ENCODE results near the gene ZNF277. TPM values are rescaled to one million over a fixed set of nuclear protein-coding genes. Genes with fewer than 3 reads are reported as not detected.

Gene ZNF277
- total RNA-seq, 2 donors from 2014 or later = 11.2 to 15.0 TPM

- Mint-ChIP-seq H3K9me3 (no peaks in the 10 kb centered on the region), H3K27me3 (peaks cover 27 to 42% of the 10 kb centered on the region in 2 donors), H3K4me1 (ENCODE audit: low read depth in 2 of 2) (no peaks in the 10 kb centered on the region), H3K27ac (no peak overlapping the region), H3K4me3 (no peak overlapping the region), H3K36me3 (no peaks in the 10 kb centered on the region)
- ATAC-seq (no peak), DNase-seq (ENCODE audit: low spot score) (no peak)
Measured at GRCh38 chr7:112192236-112193154, 14.0 kb upstream of the ZNF277 start.

GRCh38 chr7:112193915-112194502 is 12.5 kb upstream of the ZNF277 start:
- no peaks in the 10 kb centered on the region for H3K4me1 Mint-ChIP-seq (ENCODE audit: low read depth in 2 of 2)
- H3K27me3 Mint-ChIP-seq = peaks cover 33 to 58% of the 10 kb centered on the region in 2 donors
- H3K27ac Mint-ChIP-seq = no peak overlapping the region
- H3K36me3 Mint-ChIP-seq = no peaks in the 10 kb centered on the region
- ATAC-seq = no peak
- H3K9me3 Mint-ChIP-seq = no peaks in the 10 kb centered on the region
- H3K4me3 Mint-ChIP-seq = no peak overlapping the region
- no peak for DNase-seq (ENCODE audit: low spot score)

GRCh38 chr7:112195717-112196116 is 10.8 kb upstream of the ZNF277 start:
- H3K27me3 Mint-ChIP-seq = peaks cover 29 to 65% of the 10 kb centered on the region in 2 donors
- no peak overlapping the region for H3K4me3 Mint-ChIP-seq

GRCh38 chr7:112197322-112197721 is 9.2 kb upstream of the ZNF277 start:
- ATAC-seq = no peak
- Mint-ChIP-seq H3K9me3 (no peaks in the 10 kb centered on the region), H3K36me3 (no peaks in the 10 kb centered on the region), H3K4me3 (no peak overlapping the region), H3K4me1 (ENCODE audit: low read depth in 2 of 2) (no peaks in the 10 kb centered on the region), H3K27ac (no peak overlapping the region), H3K27me3 (peaks cover 38 to 81% of the 10 kb centered on the region in 2 donors)
- DNase-seq (ENCODE audit: low spot score) = no peak

More at GRCh38 chr7:112195717-112196116, 10.8 kb upstream of the ZNF277 start:
- Mint-ChIP-seq H3K36me3 (no peaks in the 10 kb centered on the region), H3K9me3 (no peaks in the 10 kb centered on the region), H3K4me1 (ENCODE audit: low read depth in 2 of 2) (no peaks in the 10 kb centered on the region), H3K27ac (no peak overlapping the region)
- no peak for ATAC-seq
- DNase-seq (ENCODE audit: low spot score) = no peak

GRCh38 chr7:112199035-112199655 is 7.3 kb upstream of the ZNF277 start:
- Mint-ChIP-seq H3K36me3 (no peaks in the 10 kb centered on the region), H3K4me1 (ENCODE audit: low read depth in 2 of 2) (peaks cover 7 to 10% of the 10 kb centered on the region in 2 donors), H3K27ac (no peak overlapping the region), H3K27me3 (peaks cover 41 to 89% of the 10 kb centered on the region in 2 donors), H3K4me3 (no peak overlapping the region), H3K9me3 (no peaks in the 10 kb centered on the region)
- DNase-seq (ENCODE audit: low spot score) (no peak), ATAC-seq (peak; percentile 65 to 74)

GRCh38 chr7:112199672-112200071 is 6.8 kb upstream of the ZNF277 start:
- H3K36me3 Mint-ChIP-seq = no peaks in the 10 kb centered on the region
- peaks cover 13 to 15% of the 10 kb centered on the region in 2 donors for H3K4me1 Mint-ChIP-seq (ENCODE audit: low read depth in 2 of 2)
- H3K9me3 Mint-ChIP-seq = no peaks in the 10 kb centered on the region
- peaks cover 44 to 93% of the 10 kb centered on the region in 2 donors for H3K27me3 Mint-ChIP-seq
- no peak for DNase-seq (ENCODE audit: low spot score)
- no peak for ATAC-seq
- no peak overlapping the region for H3K27ac Mint-ChIP-seq
- H3K4me3 Mint-ChIP-seq = no peak overlapping the region

GRCh38 chr7:112201411-112201810 is 5.1 kb upstream of the ZNF277 start:
- Mint-ChIP-seq H3K4me3 (no peak overlapping the region), H3K27me3 (peaks cover 43 to 91% of the 10 kb centered on the region in 2 donors)

GRCh38 chr7:112201839-112202238 is 4.7 kb upstream of the ZNF277 start:
- DNase-seq (ENCODE audit: low spot score) (no peak), ATAC-seq (no peak)
- Mint-ChIP-seq H3K4me3 (no peak overlapping the region), H3K27ac (no peak overlapping the region), H3K36me3 (no peaks in the 10 kb centered on the region), H3K9me3 (no peaks in the 10 kb centered on the region), H3K27me3 (peaks cover 43 to 87% of the 10 kb centered on the region in 2 donors), H3K4me1 (ENCODE audit: low read depth in 2 of 2) (peaks cover 27 to 30% of the 10 kb centered on the region in 2 donors)

More at GRCh38 chr7:112201411-112201810, 5.1 kb upstream of the ZNF277 start:
- H3K27ac Mint-ChIP-seq = no peak overlapping the region
- no peaks in the 10 kb centered on the region for H3K9me3 Mint-ChIP-seq
- DNase-seq (ENCODE audit: low spot score) (no peak), ATAC-seq (no peak)
- H3K36me3 Mint-ChIP-seq = no peaks in the 10 kb centered on the region
- peaks cover 25 to 26% of the 10 kb centered on the region in 2 donors for H3K4me1 Mint-ChIP-seq (ENCODE audit: low read depth in 2 of 2)

GRCh38 chr7:112202816-112203215 is 3.7 kb upstream of the ZNF277 start:
- DNase-seq (ENCODE audit: low spot score) = no peak
- ATAC-seq = no peak

GRCh38 chr7:112203365-112203739 is 3.1 kb upstream of the ZNF277 start:
- no peak for ATAC-seq
- Mint-ChIP-seq H3K4me1 (ENCODE audit: low read depth in 2 of 2) (peaks cover 35% of the 10 kb centered on the region in 2 donors), H3K4me3 (no peak overlapping the region), H3K36me3 (no peaks in the 10 kb centered on the region), H3K27me3 (peaks cover 37 to 72% of the 10 kb centered on the region in 2 donors), H3K27ac (no peak overlapping the region), H3K9me3 (no peaks in the 10 kb centered on the region)
- DNase-seq (ENCODE audit: low spot score) = no peak

More at GRCh38 chr7:112202816-112203215, 3.7 kb upstream of the ZNF277 start:
- Mint-ChIP-seq H3K4me1 (ENCODE audit: low read depth in 2 of 2) (peaks cover 35% of the 10 kb centered on the region in 2 donors), H3K27ac (no peak overlapping the region), H3K4me3 (no peak overlapping the region), H3K36me3 (no peaks in the 10 kb centered on the region), H3K9me3 (no peaks in the 10 kb centered on the region), H3K27me3 (peaks cover 41 to 77% of the 10 kb centered on the region in 2 donors)

GRCh38 chr7:112204499-112205342 is 1.8 kb upstream of the ZNF277 start:
- no peaks in the 10 kb centered on the region for H3K9me3 Mint-ChIP-seq
- H3K27ac Mint-ChIP-seq = peak overlapping the region in 1 of 2 donors; percentile 22
- no peak for DNase-seq (ENCODE audit: low spot score)
- no peaks in the 10 kb centered on the region for H3K36me3 Mint-ChIP-seq
- no peak for ATAC-seq
- peak overlapping the region; percentile 94 for H3K4me3 Mint-ChIP-seq
- H3K4me1 Mint-ChIP-seq (ENCODE audit: low read depth in 2 of 2) = peaks cover 35 to 37% of the 10 kb centered on the region in 2 donors
- peaks cover 35 to 58% of the 10 kb centered on the region in 2 donors for H3K27me3 Mint-ChIP-seq

- Mint-ChIP-seq H3K36me3 (no peaks in the 10 kb centered on the region), H3K27ac (peak overlapping the region in 1 of 2 donors; percentile 22)
Measured at GRCh38 chr7:112205343-112206237, 905 bp upstream of the ZNF277 start.

More at GRCh38 chr7:112205343-112206237, 905 bp upstream of the ZNF277 start:
- peak overlapping the region; percentile 94 for H3K4me3 Mint-ChIP-seq
- ATAC-seq (peak; percentile 1 to 19), DNase-seq (ENCODE audit: low spot score) (no peak)
- peaks cover 35 to 37% of the 10 kb centered on the region in 2 donors for H3K4me1 Mint-ChIP-seq (ENCODE audit: low read depth in 2 of 2)
- no peaks in the 10 kb centered on the region for H3K9me3 Mint-ChIP-seq
- peaks cover 34 to 49% of the 10 kb centered on the region in 2 donors for H3K27me3 Mint-ChIP-seq

Measured in natural killer cell treated with Interleukin-12 subunit alpha and Interleukin-12 subunit beta and Interleukin-15 and Interleukin-18, amount 100 ng/mL, for 72 hours (primary cell).